Astrocyte (in vitro differentiated cells and primary cell): ENCODE results near the gene DNAJB2. TPM values are rescaled to one million over a fixed set of nuclear protein-coding genes. Genes with fewer than 3 reads are reported as not detected.

Experiments used
- DNase-seq: peaks from one replicate; pipeline ENCODE4 v3.0.0-alpha.2; 2010; ENCODE audit warnings: low read depth
- FAIRE-seq: peaks from 2 replicates; lab custom pipeline; 2011; peaks lifted over from hg19 to GRCh38; lab: Jason Lieb, UNC
- H2AFZ ChIP-seq: 2 replicates; pipeline ENCODE4 v1.6.0; 2012; ENCODE audit warnings: low read depth, low read length, inconsistent platforms
- H3K27ac ChIP-seq: 2 replicates; pipeline ENCODE4 v1.5.1; 2011; ENCODE audit warnings: low read depth, low read length, inconsistent platforms
- H3K27me3 ChIP-seq: 2 replicates; pipeline ENCODE4 v1.6.0; 2011; ENCODE audit warnings: low read length, inconsistent platforms; ENCODE audit not compliant: insufficient read depth
- H3K36me3 ChIP-seq: 2 replicates; pipeline ENCODE4 v1.5.1; 2011; ENCODE audit warnings: low read length, inconsistent platforms; ENCODE audit not compliant: insufficient read depth
- H3K4me1 ChIP-seq: 2 replicates; pipeline ENCODE4 v1.5.1; 2011; ENCODE audit warnings: low read length, inconsistent platforms; ENCODE audit not compliant: insufficient read depth
- H3K4me2 ChIP-seq: 2 replicates; pipeline ENCODE4 v1.6.0; 2012; ENCODE audit warnings: low read length, inconsistent platforms
- H3K4me3 ChIP-seq: 2 replicates; pipeline ENCODE4 v1.5.1; 2011; ENCODE audit warnings: low read depth, mild to moderate bottlenecking, low read length, inconsistent platforms; ENCODE audit not compliant: insufficient read depth
- H3K79me2 ChIP-seq: 2 replicates; pipeline ENCODE4 v1.6.0; 2012; ENCODE audit warnings: mild to moderate bottlenecking, low read length, inconsistent platforms; ENCODE audit not compliant: insufficient read depth
- H3K9ac ChIP-seq: 2 replicates; pipeline ENCODE4 v1.6.0; 2012; ENCODE audit warnings: mild to moderate bottlenecking, low read length, inconsistent platforms
- H3K9me3 ChIP-seq: 2 replicates; pipeline ENCODE4 v1.5.1; 2012; ENCODE audit warnings: low read depth, mild to moderate bottlenecking, low read length, inconsistent platforms; ENCODE audit not compliant: insufficient read depth
- H4K20me1 ChIP-seq: 2 replicates; pipeline ENCODE4 v1.6.0; 2012; ENCODE audit warnings: low read length, inconsistent platforms; ENCODE audit not compliant: insufficient read depth
- H3K27ac Mint-ChIP-seq: one replicate; pipeline ENCODE4 v1.8.0; 2021; ENCODE audit warnings: mild to moderate bottlenecking, mixed read lengths; ENCODE audit not compliant: unreplicated experiment
- H3K27me3 Mint-ChIP-seq: one replicate; pipeline ENCODE4 v1.8.0; 2021; ENCODE audit warnings: low read depth, mixed read lengths; ENCODE audit not compliant: unreplicated experiment
- H3K36me3 Mint-ChIP-seq: one replicate; pipeline ENCODE4 v1.8.0; 2021; ENCODE audit warnings: low read depth, mixed read lengths; ENCODE audit not compliant: unreplicated experiment
- H3K4me1 Mint-ChIP-seq: one replicate; pipeline ENCODE4 v1.8.0; 2021; ENCODE audit warnings: low read depth, mixed read lengths; ENCODE audit not compliant: unreplicated experiment
- H3K4me3 Mint-ChIP-seq: one replicate; pipeline ENCODE4 v1.8.0; 2021; ENCODE audit warnings: mild to moderate bottlenecking, moderate library complexity, mixed read lengths; ENCODE audit not compliant: unreplicated experiment
- H3K9me3 Mint-ChIP-seq: one replicate; pipeline ENCODE4 v1.8.0; 2021; ENCODE audit warnings: mild to moderate bottlenecking, mixed read lengths; ENCODE audit not compliant: unreplicated experiment
- CTCF ChIP-seq: IDR thresholded peaks from 2 replicates; pipeline ENCODE4 v1.5.1; 2011; ENCODE audit warnings: low read depth, mild to moderate bottlenecking, inconsistent platforms, low read length, moderate library complexity; ENCODE audit not compliant: insufficient read depth
- EZH2 ChIP-seq: IDR thresholded peaks from 2 replicates; pipeline ENCODE4 v1.6.1; 2012; ENCODE audit warnings: mild to moderate bottlenecking, low read length, inconsistent platforms; ENCODE audit not compliant: insufficient read depth
- total RNA-seq: library from RNA; stranded (reverse); gene quantifications from 2 replicates; pipeline ENCODE4 v1.2.1, GENCODE V29; 2021

DNAJB2 gene
- total RNA-seq, 1 donor from 2014 or later, result 53.9 TPM

- H4K20me1 ChIP-seq, result no peaks in the 10 kb centered on the region
- Mint-ChIP-seq H3K36me3 (no peaks in the 10 kb centered on the region), H3K27me3 (peaks cover 28% of the 10 kb centered on the region), H3K9me3 (no peaks in the 10 kb centered on the region), H3K4me1 (peaks cover 7% of the 10 kb centered on the region), H3K27ac (no peak overlapping the region), H3K4me3 (no peak overlapping the region)
- H2AFZ ChIP-seq, result no peak overlapping the region
- no peak overlapping the region for H3K4me2 ChIP-seq
- H3K79me2 ChIP-seq, result no peaks in the 10 kb centered on the region
- FAIRE-seq (no peak), DNase-seq (no peak)
- H3K9ac ChIP-seq, result no peak overlapping the region
- no peaks in the 10 kb centered on the region for H3K36me3 ChIP-seq
- H3K27me3 ChIP-seq, result peaks cover 10% of the 10 kb centered on the region
- H3K4me3 ChIP-seq, result no peak overlapping the region
- H3K4me1 ChIP-seq, result no peaks in the 10 kb centered on the region
- no peak overlapping the region for H3K27ac ChIP-seq
- no peaks in the 10 kb centered on the region for H3K9me3 ChIP-seq
- TF ChIP-seq CTCF (no peak), EZH2 (no peak)
These were observed 12.9 kb upstream of the DNAJB2 start for GRCh38 chr2:219266232-219266631.

- TF ChIP-seq EZH2 (no peak), CTCF (no peak)
- no peak overlapping the region for H3K4me3 Mint-ChIP-seq
- DNase-seq (no peak), FAIRE-seq (no peak)
- H3K4me2 ChIP-seq, result no peak overlapping the region
- no peaks in the 10 kb centered on the region for H3K79me2 ChIP-seq
- peaks cover 5% of the 10 kb centered on the region for H3K4me1 Mint-ChIP-seq
- no peaks in the 10 kb centered on the region for H3K9me3 Mint-ChIP-seq
- H3K9ac ChIP-seq, result no peak overlapping the region
- H3K27ac ChIP-seq, result no peak overlapping the region
- H3K27me3 ChIP-seq, result peaks cover 4% of the 10 kb centered on the region
- no peaks in the 10 kb centered on the region for H3K36me3 Mint-ChIP-seq
- H3K27me3 Mint-ChIP-seq, result peaks cover 23% of the 10 kb centered on the region
- no peaks in the 10 kb centered on the region for H3K4me1 ChIP-seq
- no peaks in the 10 kb centered on the region for H3K36me3 ChIP-seq
- H3K4me3 ChIP-seq, result no peak overlapping the region
- H3K27ac Mint-ChIP-seq, result no peak overlapping the region
- H4K20me1 ChIP-seq, result no peaks in the 10 kb centered on the region
- no peak overlapping the region for H2AFZ ChIP-seq
- no peaks in the 10 kb centered on the region for H3K9me3 ChIP-seq
These were observed 12.3 kb upstream of the DNAJB2 start for GRCh38 chr2:219266886-219267285.

GRCh38 chr2:219268294-219268693 is 10.9 kb upstream of the DNAJB2 start:
- Mint-ChIP-seq H3K27ac (no peak overlapping the region), H3K4me1 (peaks cover 5% of the 10 kb centered on the region), H3K9me3 (no peaks in the 10 kb centered on the region), H3K4me3 (no peak overlapping the region), H3K36me3 (no peaks in the 10 kb centered on the region), H3K27me3 (peaks cover 23% of the 10 kb centered on the region)
- no peak overlapping the region for H3K27ac ChIP-seq
- H3K4me3 ChIP-seq, result no peak overlapping the region
- H2AFZ ChIP-seq, result no peak overlapping the region
- no peak overlapping the region for H3K4me2 ChIP-seq
- H3K9me3 ChIP-seq, result no peaks in the 10 kb centered on the region
- H3K4me1 ChIP-seq, result peaks cover under 1% of the 10 kb centered on the region
- no peak for FAIRE-seq
- H3K36me3 ChIP-seq, result no peaks in the 10 kb centered on the region
- DNase-seq, result no peak
- H3K9ac ChIP-seq, result no peak overlapping the region
- TF ChIP-seq EZH2 (no peak), CTCF (no peak)
- H3K27me3 ChIP-seq, result peaks cover 4% of the 10 kb centered on the region
- no peaks in the 10 kb centered on the region for H3K79me2 ChIP-seq
- no peaks in the 10 kb centered on the region for H4K20me1 ChIP-seq
